Fibroblast of lung (primary cell): ENCODE results near the gene RRH.
"Not testable (repeated sequence)": the region's sequence is repeated elsewhere in the genome, so short reads cannot be mapped to it uniquely, and the experiment has no call there.

Source experiments
- CTCF ChIP-seq, 2 donors: IDR thresholded peaks in 1 of 2; conservative IDR thresholded peaks in 1 of 2; 1 replicate in 1 of 2; 2 replicates in 1 of 2; pipeline ENCODE4 v1.5.1; 2011 to 2012; ENCODE audit warnings: low read length in 2 of 2, control low read depth in 1 of 2, inconsistent platforms in 1 of 2, low read depth in 1 of 2, mild to moderate bottlenecking in 1 of 2
- EZH2 ChIP-seq: IDR thresholded peaks from 2 replicates; pipeline ENCODE4 v1.5.1; 2012; ENCODE audit warnings: low read length, control low read depth, mild to moderate bottlenecking; ENCODE audit errors: missing control alignments

DNA sequence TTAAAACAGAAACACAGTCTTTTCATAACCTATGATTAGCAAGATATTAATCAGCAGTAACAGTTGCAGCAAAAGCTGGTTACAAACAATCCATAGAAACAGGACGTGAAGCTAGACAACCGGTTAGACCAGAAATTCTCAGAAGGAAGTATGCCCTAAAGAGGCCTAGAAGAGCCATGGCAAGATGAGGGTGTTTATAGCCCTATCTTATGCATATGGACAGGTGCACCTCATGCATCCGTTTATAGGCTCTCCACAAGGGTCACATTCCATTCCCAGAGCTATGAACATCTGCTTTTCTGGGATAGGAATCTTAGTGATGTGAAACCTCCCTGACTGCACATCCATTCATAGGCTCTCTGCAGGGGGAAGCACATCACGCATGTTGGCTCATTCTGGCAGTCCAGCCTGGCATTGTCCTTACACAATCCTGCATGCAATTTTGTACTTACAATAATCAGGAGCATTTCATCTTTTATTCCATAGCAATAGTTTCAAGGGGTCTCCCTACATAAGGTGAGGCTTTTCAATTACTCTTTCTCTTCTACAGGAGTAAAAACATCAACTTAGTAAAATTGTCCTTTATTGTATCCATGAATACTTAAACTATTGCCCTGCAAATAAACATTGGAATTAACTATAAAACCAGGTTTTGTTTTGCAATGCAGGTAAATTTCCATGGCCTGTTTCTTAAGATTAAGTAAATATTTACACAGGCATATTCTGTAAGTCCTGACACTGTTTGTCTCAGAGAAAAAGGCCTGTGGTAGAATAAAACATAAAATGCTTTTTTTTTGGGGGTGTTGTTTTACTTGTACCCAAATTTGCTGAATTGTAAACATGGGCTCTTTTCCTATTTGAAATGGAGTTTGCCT, 31.9 kb downstream of the RRH start:
- not testable (repeated sequence) for TF ChIP-seq CTCF (conservative IDR thresholded peaks at IDR 0.05 in 1 of 2, IDR thresholded peaks at IDR 0.05 in 1 of 2; ENCODE audit: low read depth in 1 of 2, low read length in 2 of 2); EZH2
